ENCODE data around the gene PRKCZ.

Gene PRKCZ

DNA sequence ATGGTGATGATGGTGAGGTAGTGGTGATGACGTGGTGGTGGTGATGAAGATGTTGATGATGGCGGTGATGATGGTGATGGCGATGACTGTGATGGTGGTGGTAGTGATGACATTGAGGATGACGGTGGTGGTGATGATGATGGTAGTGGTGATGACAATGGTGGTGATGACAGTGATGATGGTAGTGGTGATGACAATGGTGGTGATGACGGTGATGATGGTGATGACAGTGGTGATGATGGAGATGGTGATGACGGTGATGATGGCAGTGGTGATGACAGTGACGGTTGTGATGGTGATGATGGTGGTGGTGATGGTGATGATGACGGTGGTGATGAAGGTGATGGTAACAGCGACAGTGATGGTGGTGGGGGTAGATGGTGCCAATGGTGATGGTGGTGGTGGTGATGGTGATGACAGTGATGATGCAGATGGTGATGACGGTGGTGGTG lies 105.0 kb downstream of the PRKCZ start:
- DNase-seq (ENCODE audit: low spot score) (no peak), ATAC-seq (ENCODE audit: low read depth) (no peak)
- H3K4me1 ChIP-seq (ENCODE audit: insufficient read depth, poor library complexity, severe bottlenecking) = no peaks in the 10 kb centered on the region
- TF ChIP-seq, protein P1, sequence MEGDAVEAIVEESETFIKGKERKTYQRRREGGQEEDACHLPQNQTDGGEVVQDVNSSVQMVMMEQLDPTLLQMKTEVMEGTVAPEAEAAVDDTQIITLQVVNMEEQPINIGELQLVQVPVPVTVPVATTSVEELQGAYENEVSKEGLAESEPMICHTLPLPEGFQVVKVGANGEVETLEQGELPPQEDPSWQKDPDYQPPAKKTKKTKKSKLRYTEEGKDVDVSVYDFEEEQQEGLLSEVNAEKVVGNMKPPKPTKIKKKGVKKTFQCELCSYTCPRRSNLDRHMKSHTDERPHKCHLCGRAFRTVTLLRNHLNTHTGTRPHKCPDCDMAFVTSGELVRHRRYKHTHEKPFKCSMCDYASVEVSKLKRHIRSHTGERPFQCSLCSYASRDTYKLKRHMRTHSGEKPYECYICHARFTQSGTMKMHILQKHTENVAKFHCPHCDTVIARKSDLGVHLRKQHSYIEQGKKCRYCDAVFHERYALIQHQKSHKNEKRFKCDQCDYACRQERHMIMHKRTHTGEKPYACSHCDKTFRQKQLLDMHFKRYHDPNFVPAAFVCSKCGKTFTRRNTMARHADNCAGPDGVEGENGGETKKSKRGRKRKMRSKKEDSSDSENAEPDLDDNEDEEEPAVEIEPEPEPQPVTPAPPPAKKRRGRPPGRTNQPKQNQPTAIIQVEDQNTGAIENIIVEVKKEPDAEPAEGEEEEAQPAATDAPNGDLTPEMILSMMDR (IDR thresholded peaks at IDR 0.05; ENCODE audit: poor library complexity, severe bottlenecking) = no peak
- H3K9me3 ChIP-seq (ENCODE audit: severe bottlenecking) = no peaks in the 10 kb centered on the region
- peaks cover 27% of the 10 kb centered on the region for H3K36me3 ChIP-seq (ENCODE audit: low read depth)
- no peak overlapping the region for H3K4me3 ChIP-seq (ENCODE audit: severe bottlenecking)
- H3K27me3 ChIP-seq (ENCODE audit: insufficient read depth, poor library complexity, severe bottlenecking) = no peaks in the 10 kb centered on the region
- no peak overlapping the region for H3K27ac ChIP-seq (ENCODE audit: poor library complexity, severe bottlenecking)

DNA sequence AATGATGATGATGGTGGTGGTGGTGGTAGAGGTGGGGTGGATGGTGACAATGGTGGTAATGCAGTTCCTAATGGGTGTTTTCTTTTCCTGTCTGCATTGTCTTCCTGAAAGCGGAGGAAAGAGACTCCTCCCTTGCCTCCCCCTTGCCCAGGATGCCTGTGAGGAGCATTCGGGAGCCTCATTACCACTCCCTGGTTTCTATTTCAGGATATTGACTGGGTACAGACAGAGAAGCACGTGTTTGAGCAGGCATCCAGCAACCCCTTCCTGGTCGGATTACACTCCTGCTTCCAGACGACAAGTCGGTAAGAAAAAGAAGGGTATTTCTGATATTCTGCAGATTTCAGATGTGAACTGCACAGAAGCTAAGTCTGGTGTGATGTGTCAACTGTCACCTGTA lies 105.6 kb downstream of the PRKCZ start:
- H3K36me3 ChIP-seq (ENCODE audit: low read depth) = peaks cover 27% of the 10 kb centered on the region
- TF ChIP-seq, protein P1 (IDR thresholded peaks at IDR 0.05; ENCODE audit: poor library complexity, severe bottlenecking) = no peak
- no peak overlapping the region for H3K27ac ChIP-seq (ENCODE audit: poor library complexity, severe bottlenecking)
- H3K9me3 ChIP-seq (ENCODE audit: severe bottlenecking) = no peaks in the 10 kb centered on the region
- H3K4me1 ChIP-seq (ENCODE audit: insufficient read depth, poor library complexity, severe bottlenecking) = no peaks in the 10 kb centered on the region
- no peak overlapping the region for H3K4me3 ChIP-seq (ENCODE audit: severe bottlenecking)
- ATAC-seq (ENCODE audit: low read depth) (no peak), DNase-seq (ENCODE audit: low spot score) (no peak)
- no peaks in the 10 kb centered on the region for H3K27me3 ChIP-seq (ENCODE audit: insufficient read depth, poor library complexity, severe bottlenecking)

- ATAC-seq (ENCODE audit: low read depth) = no peak
- Histone ChIP-seq H3K27me3 (ENCODE audit: insufficient read depth, poor library complexity, severe bottlenecking) (no peaks in the 10 kb centered on the region), H3K9me3 (ENCODE audit: severe bottlenecking) (no peaks in the 10 kb centered on the region), H3K4me3 (ENCODE audit: severe bottlenecking) (no peak overlapping the region), H3K27ac (ENCODE audit: poor library complexity, severe bottlenecking) (no peak overlapping the region), H3K4me1 (ENCODE audit: insufficient read depth, poor library complexity, severe bottlenecking) (no peaks in the 10 kb centered on the region), H3K36me3 (ENCODE audit: low read depth) (peaks cover 27% of the 10 kb centered on the region)
- DNase-seq (ENCODE audit: low spot score) = no peak
- TF ChIP-seq, protein P1 (IDR thresholded peaks at IDR 0.05; ENCODE audit: poor library complexity, severe bottlenecking) = no peak
These were observed 106.7 kb downstream of the PRKCZ start for GRCh38 chr1:2156866-2157265.

DNA sequence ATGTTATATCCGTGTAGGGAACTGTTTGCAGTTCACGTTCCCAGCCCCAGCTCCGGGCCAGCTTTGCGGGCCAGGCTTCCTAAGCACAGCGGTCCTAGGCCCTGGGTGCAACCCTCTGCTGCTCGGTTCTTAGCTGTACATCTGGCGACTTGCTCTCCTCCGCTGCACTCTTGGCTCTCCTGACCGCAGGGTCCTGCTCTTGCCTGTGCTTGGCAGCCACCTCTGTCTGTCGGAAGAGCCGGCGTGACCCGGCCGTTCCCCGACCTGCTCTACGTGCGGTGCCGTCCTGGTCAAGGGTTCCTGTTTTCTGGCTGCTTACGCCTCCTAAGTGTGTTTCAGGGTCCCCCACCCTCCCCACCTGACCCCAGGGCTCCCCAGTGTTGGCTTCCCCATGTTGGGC lies 107.6 kb downstream of the PRKCZ start:
- peaks cover 27% of the 10 kb centered on the region for H3K36me3 ChIP-seq (ENCODE audit: low read depth)
- H3K27ac ChIP-seq (ENCODE audit: poor library complexity, severe bottlenecking) = no peak overlapping the region
- DNase-seq (ENCODE audit: low spot score) (no peak), ATAC-seq (ENCODE audit: low read depth) (no peak)
- TF ChIP-seq, protein P1 (IDR thresholded peaks at IDR 0.05; ENCODE audit: poor library complexity, severe bottlenecking) = no peak
- H3K4me3 ChIP-seq (ENCODE audit: severe bottlenecking) = no peak overlapping the region
- H3K27me3 ChIP-seq (ENCODE audit: insufficient read depth, poor library complexity, severe bottlenecking) = no peaks in the 10 kb centered on the region
- no peaks in the 10 kb centered on the region for H3K9me3 ChIP-seq (ENCODE audit: severe bottlenecking)
- H3K4me1 ChIP-seq (ENCODE audit: insufficient read depth, poor library complexity, severe bottlenecking) = no peaks in the 10 kb centered on the region

- TF ChIP-seq, protein P1 (IDR thresholded peaks at IDR 0.05; ENCODE audit: poor library complexity, severe bottlenecking) = no peak
- DNase-seq (ENCODE audit: low spot score) = no peak
- Histone ChIP-seq H3K27me3 (ENCODE audit: insufficient read depth, poor library complexity, severe bottlenecking) (no peaks in the 10 kb centered on the region), H3K4me1 (ENCODE audit: insufficient read depth, poor library complexity, severe bottlenecking) (no peaks in the 10 kb centered on the region), H3K9me3 (ENCODE audit: severe bottlenecking) (no peaks in the 10 kb centered on the region), H3K36me3 (ENCODE audit: low read depth) (peaks cover 31% of the 10 kb centered on the region), H3K4me3 (ENCODE audit: severe bottlenecking) (no peak overlapping the region), H3K27ac (ENCODE audit: poor library complexity, severe bottlenecking) (no peak overlapping the region)
- ATAC-seq (ENCODE audit: low read depth) = no peak
These were observed 108.1 kb downstream of the PRKCZ start for GRCh38 chr1:2158272-2158671.
